Breast epithelium (tissue), 4 donors: ENCODE measurements around the gene UBE2J1. TPM values are rescaled to one million over a fixed set of nuclear protein-coding genes. Genes with fewer than 3 reads are reported as not detected.

Experiments used
- DNase-seq, 2 donors: peaks; one replicate each; pipeline ENCODE4 v3.0.0-alpha.2; 2019; ENCODE audit warnings: low spot score in 2 of 2
- H3K27ac ChIP-seq, 2 donors: fragments of 200-600 bp; sonication (generic) in 1 of 2; one replicate each; pipeline ENCODE4 v1.5.1; 2016 to 2019; ENCODE audit warnings: mild to moderate bottlenecking in 1 of 2
- H3K27me3 ChIP-seq, 2 donors: fragments of 200-600 bp; sonication (generic) in 1 of 2; one replicate each; pipeline versions ENCODE4 v1.5.1 to v1.6.0; 2017 to 2019; ENCODE audit warnings: control low read depth in 1 of 2, mild to moderate bottlenecking in 1 of 2
- H3K36me3 ChIP-seq: fragments of 200-600 bp; one replicate; pipeline ENCODE4 v1.5.1; 2019
- H3K4me1 ChIP-seq, 2 donors: fragments of 200-600 bp; sonication (generic); one replicate each; pipeline ENCODE4 v1.5.1; 2016 to 2019; ENCODE audit warnings: control low read depth in 1 of 2
- H3K4me3 ChIP-seq, 3 donors: fragments of 200-600 bp; sonication (generic); 1 replicate in 2 of 3; 2 replicates in 1 of 3; pipeline ENCODE4 v1.5.1; 2016 to 2019; ENCODE audit warnings: mild to moderate bottlenecking in 3 of 3, moderate library complexity in 2 of 3
- H3K9me3 ChIP-seq, 2 donors: fragments of 200-600 bp; sonication (generic) in 1 of 2; one replicate each; pipeline ENCODE4 v1.5.1; 2016 to 2019; ENCODE audit warnings: control low read depth in 1 of 2
- CTCF ChIP-seq, 3 donors: fragments of 450-650 bp; IDR thresholded peaks; one replicate each; pipeline ENCODE4 v1.5.1; 2016 to 2017; ENCODE audit warnings: antibody characterized with exemption in 3 of 3, mild to moderate bottlenecking in 3 of 3, moderate library complexity in 3 of 3
- POLR2A ChIP-seq: fragments of 450-650 bp; IDR thresholded peaks from one replicate; pipeline ENCODE4 v1.6.1; 2016; ENCODE audit warnings: antibody characterized with exemption, mild to moderate bottlenecking, moderate library complexity
- POLR2AphosphoS5 ChIP-seq, 3 donors: sonication (generic); formaldehyde crosslinking; IDR thresholded peaks; one replicate each; pipeline ENCODE4 v1.6.1; 2017; ENCODE audit warnings: antibody characterized with exemption in 3 of 3
- intact Hi-C: fragments of 100-400 bp; cut with DNase I; formaldehyde crosslinking; loops from one replicate; pipeline ENCODE4 v1.15.1; 2023; ENCODE audit warnings: low total_unique reads
- total RNA-seq, 3 donors: library from RNA; depleted of rRNA; stranded (reverse); fragments of >200 nt; gene quantifications; one replicate each; pipeline ENCODE4 v1.1.0, GENCODE V29; 2016

Gene UBE2J1
- total RNA-seq, 3 donors from 2014 or later, result 23.4 to 40.1 (median 34.4) TPM

GRCh38 chr6:89393659-89394058 lies 41.1 kb upstream of the UBE2J1 start:
- no peak for TF ChIP-seq POLR2A
- no peak for TF ChIP-seq CTCF (IDR thresholded peaks at IDR 0.05)
- no peak for TF ChIP-seq POLR2AphosphoS5 (IDR thresholded peaks at IDR 0.05)
- Histone ChIP-seq H3K4me1 (no peaks in the 10 kb centered on the region), H3K36me3 (no peaks in the 10 kb centered on the region), H3K27me3 (no peaks in the 10 kb centered on the region), H3K4me3 (no peak overlapping the region), H3K27ac (no peak overlapping the region), H3K9me3 (no peaks in the 10 kb centered on the region)
- intact Hi-C loops, result no loop called here
- no peak for DNase-seq

- H3K9me3 ChIP-seq, result no peaks in the 10 kb centered on the region
- H3K4me3 ChIP-seq, result no peak overlapping the region
- TF ChIP-seq POLR2A (no peak), POLR2AphosphoS5 (IDR thresholded peaks at IDR 0.05) (no peak), CTCF (IDR thresholded peaks at IDR 0.05) (no peak)
- H3K36me3 ChIP-seq, result no peaks in the 10 kb centered on the region
- intact Hi-C loops, result no loop called here
- no peaks in the 10 kb centered on the region for H3K4me1 ChIP-seq
- H3K27me3 ChIP-seq, result no peaks in the 10 kb centered on the region
- DNase-seq, result no peak
- H3K27ac ChIP-seq, result no peak overlapping the region
Measured at GRCh38 chr6:89392823-89393222, 40.3 kb upstream of the UBE2J1 start.

DNA sequence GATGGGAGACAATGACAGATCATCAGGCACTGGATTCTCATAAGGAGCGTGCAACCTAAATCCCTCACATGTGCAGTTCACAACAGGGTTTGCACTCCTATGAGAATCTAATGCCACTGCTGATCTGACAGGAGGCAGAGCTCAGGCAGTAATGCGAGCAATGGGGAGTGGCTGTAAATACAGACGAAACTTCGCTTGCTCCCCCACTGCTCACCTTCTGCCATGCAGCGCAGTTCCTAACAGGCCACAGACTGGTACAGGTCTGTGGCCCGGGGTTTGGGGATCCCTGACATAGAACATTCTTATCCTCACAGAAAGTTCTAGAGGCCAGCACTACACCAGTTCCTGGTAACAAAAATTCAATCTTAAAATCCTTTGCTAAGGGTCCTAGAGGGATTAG lies 36.3 kb upstream of the UBE2J1 start:
- Histone ChIP-seq H3K36me3 (no peaks in the 10 kb centered on the region), H3K9me3 (no peaks in the 10 kb centered on the region), H3K4me3 (no peak overlapping the region), H3K4me1 (no peaks in the 10 kb centered on the region), H3K27ac (no peak overlapping the region), H3K27me3 (no peaks in the 10 kb centered on the region)
- TF ChIP-seq POLR2AphosphoS5 (IDR thresholded peaks at IDR 0.05) (no peak), CTCF (IDR thresholded peaks at IDR 0.05) (no peak), POLR2A (no peak)
- DNase-seq, result no peak
- intact Hi-C loops, result no loop called here

DNA sequence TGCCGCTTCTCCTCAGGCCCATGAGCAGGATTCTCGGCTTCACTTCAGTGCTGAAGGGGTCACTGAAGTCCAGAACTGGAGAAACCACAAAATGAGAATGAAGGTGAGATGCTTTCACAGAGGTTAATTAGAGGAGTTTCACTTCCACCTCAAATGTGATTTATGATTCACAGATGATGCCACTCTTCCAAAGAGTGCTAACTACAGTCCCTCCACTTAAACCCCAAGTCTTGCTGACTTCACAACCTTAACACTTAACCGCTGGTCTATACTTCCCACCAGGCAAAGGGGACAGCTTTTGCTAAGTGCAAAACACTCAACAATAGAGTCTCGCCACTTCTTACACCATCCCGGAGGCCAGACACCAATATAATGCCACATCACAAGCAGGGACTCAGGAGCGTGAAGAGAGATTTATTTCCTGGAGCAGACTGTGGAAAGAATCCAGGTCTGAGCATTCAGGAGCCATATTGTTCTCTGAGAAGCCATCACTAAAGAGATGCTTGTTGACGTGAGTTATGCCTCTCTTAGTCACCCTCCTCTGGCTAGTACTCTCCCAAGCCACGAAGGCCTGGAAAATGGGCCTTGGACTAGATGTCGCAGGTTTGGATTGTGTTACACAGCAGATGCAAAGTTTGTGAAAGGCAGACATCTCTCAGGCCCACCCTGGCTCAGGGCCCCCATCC lies 35.1 kb upstream of the UBE2J1 start:
- no peak overlapping the region for H3K27ac ChIP-seq
- no peaks in the 10 kb centered on the region for H3K9me3 ChIP-seq
- no peak for DNase-seq
- TF ChIP-seq POLR2A (no peak), POLR2AphosphoS5 (IDR thresholded peaks at IDR 0.05) (no peak), CTCF (IDR thresholded peaks at IDR 0.05) (no peak)
- no peak overlapping the region for H3K4me3 ChIP-seq
- intact Hi-C loops, result no loop called here
- no peaks in the 10 kb centered on the region for H3K36me3 ChIP-seq
- no peaks in the 10 kb centered on the region for H3K4me1 ChIP-seq
- H3K27me3 ChIP-seq, result no peaks in the 10 kb centered on the region

DNA sequence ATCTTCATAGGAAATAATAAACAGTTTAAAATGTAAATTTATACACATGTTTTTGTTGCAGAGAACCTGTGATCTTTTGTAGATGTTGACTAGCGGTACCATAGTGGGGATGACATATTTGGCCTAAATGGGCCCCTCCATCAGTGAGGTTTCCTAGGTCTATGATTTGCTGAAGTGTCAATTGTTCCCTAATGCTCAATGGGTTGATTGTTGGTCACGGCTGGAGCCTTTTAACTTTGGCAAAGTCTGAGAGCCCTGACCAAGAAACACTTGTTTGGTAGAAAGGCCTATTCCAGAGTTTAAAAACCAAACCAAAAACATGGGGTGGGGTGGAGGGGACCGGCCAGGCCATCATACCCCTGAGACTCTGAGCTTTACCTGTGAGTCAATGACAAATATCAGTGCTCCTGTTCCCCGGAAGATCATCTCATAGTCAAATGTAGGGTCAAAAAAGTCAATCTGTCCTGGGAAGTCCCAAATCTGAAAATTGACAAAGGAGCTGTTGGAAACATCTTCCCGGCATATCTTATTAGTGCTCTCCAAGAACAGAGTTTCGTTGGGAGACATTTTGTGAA lies 34.5 kb upstream of the UBE2J1 start:
- Histone ChIP-seq H3K27ac (no peak overlapping the region), H3K4me1 (no peaks in the 10 kb centered on the region), H3K27me3 (no peaks in the 10 kb centered on the region), H3K36me3 (no peaks in the 10 kb centered on the region), H3K9me3 (no peaks in the 10 kb centered on the region), H3K4me3 (no peak overlapping the region)
- intact Hi-C loops, result no loop called here
- DNase-seq, result no peak
- TF ChIP-seq POLR2AphosphoS5 (IDR thresholded peaks at IDR 0.05), result no peak
- no peak for TF ChIP-seq POLR2A
- TF ChIP-seq CTCF (IDR thresholded peaks at IDR 0.05), result no peak
